HepG2 (cell line): Measurements from ENCODE around the gene RLF. TPM values are rescaled to one million over a fixed set of nuclear protein-coding genes. Genes with fewer than 3 reads are reported as not detected.

Experiments
- ATAC-seq: fragments of 200-7000 bp; cut with Tn5 transposase; 3 replicates; pipeline ENCODE4 v1.9.1; 2020; ENCODE audit warnings: mild to moderate bottlenecking, moderate library complexity
- BruUV-seq: library from RNA; stranded (reverse); fragments of 400-500 nt; replicated peaks from 2 replicates; lab custom pipeline; 2021; lab: Mats Ljungman, UMichigan
- CTCF ChIA-PET: fragments of 300-600 bp; formaldehyde crosslinking; extraction: SDS; loops from one replicate; lab custom pipeline; 2021; ENCODE audit warnings: low total read pairs, inconsistent platforms, low intra/inter-chr PET ratio; lab: Yijun Ruan, JAX
- POLR2A ChIA-PET: fragments of 350-600 bp; sonication (Branson Sonifier 250); formaldehyde crosslinking; loops from one replicate; lab custom pipeline; 2020; ENCODE audit warnings: antibody characterized with exemption, inconsistent platforms; lab: Yijun Ruan, JAX
- DNase-seq: peaks from one replicate; pipeline ENCODE4 v3.0.0-alpha.2; 2015; ENCODE audit warnings: low spot score
- FAIRE-seq: peaks from 3 replicates; lab custom pipeline; 2011; peaks lifted over from hg19 to GRCh38; lab: Jason Lieb, UNC
- H2AFZ ChIP-seq: one replicate; pipeline ENCODE4 v1.6.1; 2011; ENCODE audit warnings: low read length, inconsistent platforms
- H3K27ac ChIP-seq: fragments of 300-600 bp; 3 replicates; pipeline ENCODE4 v1.8.0; 2011; ENCODE audit warnings: mixed run types, mild to moderate bottlenecking, mixed read lengths, low read length, inconsistent platforms; ENCODE audit not compliant: insufficient read depth; ENCODE audit errors: extremely low read length
- H3K27me3 ChIP-seq, 2 experiments: fragments of 200-600 bp in 1 of 2; 2 replicates in 1 of 2; 3 replicates in 1 of 2; pipeline versions ENCODE4 v1.6.0 to v1.8.0; 2011; ENCODE audit warnings: low read length in 2 of 2, mild to moderate bottlenecking in 2 of 2, moderate library complexity in 2 of 2, inconsistent platforms in 1 of 2; ENCODE audit not compliant: insufficient read depth in 2 of 2, control insufficient read depth in 1 of 2
- H3K36me3 ChIP-seq, 2 experiments: fragments of 200-600 bp in 1 of 2; replicated peaks in 1 of 2; 2 replicates in 1 of 2; 3 replicates in 1 of 2; pipeline versions ENCODE4 v1.5.1 to v1.8.0; 2011; ENCODE audit warnings: low read length in 2 of 2, inconsistent platforms in 1 of 2; ENCODE audit not compliant: insufficient read depth in 2 of 2, control insufficient read depth in 1 of 2
- H3K4me1 ChIP-seq: 2 replicates; pipeline ENCODE4 v1.5.1; 2012; ENCODE audit warnings: low read length, inconsistent platforms; ENCODE audit not compliant: insufficient read depth
- H3K4me2 ChIP-seq: 2 replicates; pipeline ENCODE4 v1.6.0; 2011; ENCODE audit warnings: low read depth, low read length, inconsistent platforms
- H3K4me3 ChIP-seq, 3 experiments: fragments of 200-600 bp in 1 of 3; sonication (generic), shearing (Covaris generic) in 1 of 3; replicated peaks in 1 of 3; 2 replicates each; pipeline ENCODE4 v1.5.1; 2011 to 2016; ENCODE audit warnings: low read length in 3 of 3, inconsistent platforms in 2 of 3, low read depth in 2 of 3, mild to moderate bottlenecking in 2 of 3, control low read depth in 1 of 3, mixed read lengths in 1 of 3; ENCODE audit not compliant: insufficient read depth in 1 of 3
- H3K79me2 ChIP-seq: one replicate; pipeline ENCODE4 v1.6.1; 2011; ENCODE audit warnings: low read length, inconsistent platforms; ENCODE audit not compliant: insufficient read depth
- H3K9ac ChIP-seq: 2 replicates; pipeline ENCODE4 v1.6.0; 2011; ENCODE audit warnings: mild to moderate bottlenecking, low read depth, low read length, inconsistent platforms; ENCODE audit not compliant: insufficient read depth
- H3K9me3 ChIP-seq: 2 replicates; pipeline ENCODE4 v1.5.1; 2012; ENCODE audit warnings: mild to moderate bottlenecking, low read length
- H4K20me1 ChIP-seq: 2 replicates; pipeline ENCODE4 v1.6.0; 2011; ENCODE audit warnings: inconsistent platforms, mild to moderate bottlenecking, low read length, moderate library complexity; ENCODE audit not compliant: insufficient read depth
- HCFC1 ChIP-seq: fragments of 150-350 bp; IDR thresholded peaks from 2 replicates; pipeline ENCODE4 v1.6.1; 2014; ENCODE audit warnings: low read depth, low read length
- MLLT10 ChIP-seq: sonication (generic); formaldehyde crosslinking; IDR thresholded peaks from 2 replicates; pipeline ENCODE4 v1.4.0; 2020; ENCODE audit warnings: missing genetic modification reagents
- ZNF530 ChIP-seq: sonication (generic); formaldehyde crosslinking; IDR thresholded peaks from 2 replicates; pipeline ENCODE4 v1.5.0; 2020; ENCODE audit warnings: low read depth, mild to moderate bottlenecking, missing genetic modification reagents
- ZNF746 ChIP-seq: sonication (generic); formaldehyde crosslinking; IDR thresholded peaks from 2 replicates; pipeline ENCODE4 v1.8.0; 2022; ENCODE audit warnings: mild to moderate bottlenecking, missing genetic modification reagents
- ZNF773 ChIP-seq: sonication (generic); formaldehyde crosslinking; IDR thresholded peaks from 2 replicates; pipeline ENCODE4 v1.4.0; 2020; ENCODE audit warnings: missing genetic modification reagents, borderline replicate concordance
- WGBS: methylation state at CpG from one replicate; pipeline ENCODE4 v1.1.6; 2017; ENCODE audit warnings: low lambda C conversion rate; 5-methylcytosine and 5-hydroxymethylcytosine counted together
- in situ Hi-C: cut with HindIII; loops from 2 replicates; pipeline ENCODE4 v1.10.0; 2017; ENCODE audit warnings: low pct_unique_long_range_greater_than_20kb; ENCODE audit not compliant: extremely low pct_ligation_motif_present
- intact Hi-C: fragments of 100-400 bp; cut with micrococcal nuclease; formaldehyde crosslinking; loops from one replicate; pipeline ENCODE4 v1.10.0; 2022; ENCODE audit not compliant: unreplicated experiment
- polyA plus RNA-seq, 8 experiments: library from polyadenylated mRNA; depleted of rRNA in 3 of 8; stranded (reverse) in 7 of 8; unstranded in 1 of 8; fragments of >200 nt; fragmentation: Illumina TruSeq in 4 of 8; extraction: Trizol in 4 of 8; gene quantifications; 2 replicates each; pipeline versions ENCODE4 v1.2.1 to v1.2.3, GENCODE V29; 2011 to 2016; ENCODE audit warnings: low read depth in 4 of 8, missing spikeins in 1 of 8, mixed read lengths in 1 of 8; ENCODE audit not compliant: insufficient read depth in 1 of 8
- total RNA-seq, 5 experiments: library from RNA; depleted of rRNA; stranded (reverse); fragments of >200 nt; fragmentation: Illumina TruSeq; extraction: Trizol; gene quantifications; 2 replicates each; pipeline ENCODE4 v1.2.3, GENCODE V29; 2016; ENCODE audit warnings: low read depth in 1 of 5
- TF ChIP-seq, protein P1 (sequence below): sonication (generic); formaldehyde crosslinking; IDR thresholded peaks from 2 replicates; pipeline ENCODE4 v1.8.0; 2022; ENCODE audit warnings: mild to moderate bottlenecking, missing genetic modification reagents; ENCODE audit not compliant: insufficient replicate concordance
- TF ChIP-seq, protein P2 (sequence below): IDR thresholded peaks from 2 replicates; pipeline ENCODE4 v1.6.1; 2018; ENCODE audit warnings: missing genetic modification reagents
- TF ChIP-seq, protein P3 (sequence below): sonication (generic); formaldehyde crosslinking; IDR thresholded peaks from 2 replicates; pipeline ENCODE4 v1.4.0; 2020; ENCODE audit warnings: missing genetic modification reagents, mild to moderate bottlenecking, borderline replicate concordance

Gene RLF
- total and polyA plus RNA-seq, 2 of the 13 experiments (the other 11 are each of a cell fraction or from before 2014, with no cell fraction given), result 9.0 to 15.7 TPM

DNA sequence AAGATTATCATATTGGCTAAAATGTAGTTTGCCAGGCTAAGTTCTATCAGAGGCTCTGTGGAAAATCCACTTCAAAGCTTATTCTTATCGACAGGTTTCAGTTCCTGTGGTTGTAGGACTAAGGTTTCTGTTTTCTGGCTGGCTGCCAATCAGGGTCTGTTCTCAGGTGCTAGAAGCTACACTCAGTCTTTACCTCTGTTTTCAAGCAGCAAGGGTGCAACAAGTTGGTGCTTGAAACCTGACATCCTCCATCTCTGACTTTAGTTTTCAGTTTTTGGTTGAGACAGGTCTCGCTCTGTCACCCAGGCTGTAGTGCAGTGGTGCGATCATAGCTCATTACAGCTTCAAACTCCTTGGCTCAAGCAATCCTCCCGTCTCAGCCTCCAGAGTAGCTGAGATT is 71.3 kb downstream of the RLF start (continued):
- no peak for TF ChIP-seq HCFC1
- no peak for TF ChIP-seq ZNF530 (CRISPR knock-in tag)
- TF ChIP-seq, protein P1, sequence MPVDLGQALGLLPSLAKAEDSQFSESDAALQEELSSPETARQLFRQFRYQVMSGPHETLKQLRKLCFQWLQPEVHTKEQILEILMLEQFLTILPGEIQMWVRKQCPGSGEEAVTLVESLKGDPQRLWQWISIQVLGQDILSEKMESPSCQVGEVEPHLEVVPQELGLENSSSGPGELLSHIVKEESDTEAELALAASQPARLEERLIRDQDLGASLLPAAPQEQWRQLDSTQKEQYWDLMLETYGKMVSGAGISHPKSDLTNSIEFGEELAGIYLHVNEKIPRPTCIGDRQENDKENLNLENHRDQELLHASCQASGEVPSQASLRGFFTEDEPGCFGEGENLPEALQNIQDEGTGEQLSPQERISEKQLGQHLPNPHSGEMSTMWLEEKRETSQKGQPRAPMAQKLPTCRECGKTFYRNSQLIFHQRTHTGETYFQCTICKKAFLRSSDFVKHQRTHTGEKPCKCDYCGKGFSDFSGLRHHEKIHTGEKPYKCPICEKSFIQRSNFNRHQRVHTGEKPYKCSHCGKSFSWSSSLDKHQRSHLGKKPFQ (CRISPR knock-in tag), result no peak
- TF ChIP-seq, protein P2, sequence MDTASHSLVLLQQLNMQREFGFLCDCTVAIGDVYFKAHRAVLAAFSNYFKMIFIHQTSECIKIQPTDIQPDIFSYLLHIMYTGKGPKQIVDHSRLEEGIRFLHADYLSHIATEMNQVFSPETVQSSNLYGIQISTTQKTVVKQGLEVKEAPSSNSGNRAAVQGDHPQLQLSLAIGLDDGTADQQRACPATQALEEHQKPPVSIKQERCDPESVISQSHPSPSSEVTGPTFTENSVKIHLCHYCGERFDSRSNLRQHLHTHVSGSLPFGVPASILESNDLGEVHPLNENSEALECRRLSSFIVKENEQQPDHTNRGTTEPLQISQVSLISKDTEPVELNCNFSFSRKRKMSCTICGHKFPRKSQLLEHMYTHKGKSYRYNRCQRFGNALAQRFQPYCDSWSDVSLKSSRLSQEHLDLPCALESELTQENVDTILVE (CRISPR knock-in tag), result no peak

DNA sequence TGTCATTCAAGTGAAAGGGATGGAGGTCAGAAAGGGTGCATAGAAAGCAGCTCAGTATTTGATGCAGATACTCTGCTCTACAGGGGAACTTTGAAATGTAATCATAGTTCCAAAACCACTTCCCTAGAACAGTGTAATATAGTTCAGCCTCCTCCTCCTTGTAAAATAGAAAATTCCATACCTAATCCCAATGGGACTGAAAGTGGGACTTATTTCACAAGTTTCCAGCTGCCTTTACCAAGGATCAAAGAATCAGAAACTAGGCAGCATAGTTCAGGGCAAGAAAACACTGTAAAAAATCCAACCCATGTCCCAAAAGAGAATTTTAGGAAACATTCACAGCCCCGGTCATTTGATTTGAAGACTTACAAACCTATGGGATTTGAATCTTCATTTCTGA is 78.4 kb downstream of the RLF start:
- in situ Hi-C loops, result no loop called here
- Histone ChIP-seq H2AFZ (no peak overlapping the region), H3K79me2 (no peaks in the 10 kb centered on the region)
- ATAC-seq (no peak), DNase-seq (no peak)
- CTCF ChIA-PET, result no interaction called here
- TF ChIP-seq, protein P3, sequence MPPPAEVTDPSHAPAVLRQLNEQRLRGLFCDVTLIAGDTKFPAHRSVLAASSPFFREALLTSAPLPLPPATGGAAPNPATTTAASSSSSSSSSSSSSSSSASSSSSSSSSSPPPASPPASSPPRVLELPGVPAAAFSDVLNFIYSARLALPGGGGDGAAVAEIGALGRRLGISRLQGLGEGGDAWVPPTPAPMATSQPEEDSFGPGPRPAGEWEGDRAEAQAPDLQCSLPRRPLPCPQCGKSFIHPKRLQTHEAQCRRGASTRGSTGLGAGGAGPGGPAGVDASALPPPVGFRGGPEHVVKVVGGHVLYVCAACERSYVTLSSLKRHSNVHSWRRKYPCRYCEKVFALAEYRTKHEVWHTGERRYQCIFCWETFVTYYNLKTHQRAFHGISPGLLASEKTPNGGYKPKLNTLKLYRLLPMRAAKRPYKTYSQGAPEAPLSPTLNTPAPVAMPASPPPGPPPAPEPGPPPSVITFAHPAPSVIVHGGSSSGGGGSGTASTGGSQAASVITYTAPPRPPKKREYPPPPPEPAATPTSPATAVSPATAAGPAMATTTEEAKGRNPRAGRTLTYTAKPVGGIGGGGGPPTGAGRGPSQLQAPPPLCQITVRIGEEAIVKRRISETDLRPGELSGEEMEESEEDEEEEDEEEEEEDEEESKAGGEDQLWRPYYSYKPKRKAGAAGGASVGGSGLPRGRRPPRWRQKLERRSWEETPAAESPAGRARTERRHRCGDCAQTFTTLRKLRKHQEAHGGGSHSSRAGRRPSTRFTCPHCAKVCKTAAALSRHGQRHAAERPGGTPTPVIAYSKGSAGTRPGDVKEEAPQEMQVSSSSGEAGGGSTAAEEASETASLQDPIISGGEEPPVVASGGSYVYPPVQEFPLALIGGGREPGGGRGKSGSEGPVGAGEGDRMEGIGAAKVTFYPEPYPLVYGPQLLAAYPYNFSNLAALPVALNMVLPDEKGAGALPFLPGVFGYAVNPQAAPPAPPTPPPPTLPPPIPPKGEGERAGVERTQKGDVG (CRISPR knock-in tag), result no peak
- no peak for TF ChIP-seq ZNF773 (CRISPR knock-in tag)
- TF ChIP-seq MLLT10 (CRISPR knock-in tag), result no peak
- TF ChIP-seq ZNF746 (CRISPR knock-in tag), result no peak
- TF ChIP-seq, all 625 proteins: peak for 0
- no peak for FAIRE-seq
- H3K9me3 ChIP-seq, result no peaks in the 10 kb centered on the region
- H3K4me3 ChIP-seq, result no peak overlapping the region
- H3K4me1 ChIP-seq, result peaks cover 13% of the 10 kb centered on the region
- H3K4me2 ChIP-seq, result no peak overlapping the region
- WGBS, result 100% methylated on average over 1 of the region's 1 CpG
- no peak overlapping the region for H3K9ac ChIP-seq
- H3K36me3 ChIP-seq, result peaks cover 17 to 52% of the 10 kb centered on the region in 2 experiments
- no peaks in the 10 kb centered on the region for H4K20me1 ChIP-seq
- no TSS peak for BruUV-seq
- no peak overlapping the region for H3K27ac ChIP-seq
- intact Hi-C loops, result no loop called here
- no peaks in the 10 kb centered on the region for H3K27me3 ChIP-seq
- POLR2A ChIA-PET, result no interaction called here
